ENCODE data around the gene CARD11. TPM values are rescaled to one million over a fixed set of nuclear protein-coding genes. Genes with fewer than 3 reads are reported as not detected.
A peak's percentile ranks its signal among the peaks of the same experiment; 100 is the strongest.

The CARD11 gene
- total and polyA plus RNA-seq, 2 experiments from 2014 or later = 0.15 TPM; not detected in 1

GRCh38 chr7:2873686-2874551, 169.7 kb downstream of the CARD11 start:
- DNase-seq (ENCODE audit: low read depth in 1 of 2, low spot score in 1 of 2) = peak in 1 of 2 donors; percentile 92

GRCh38 chr7:2873146-2873545, 170.5 kb downstream of the CARD11 start:
- H3K9me3 ChIP-seq (ENCODE audit: low read depth) = no peaks in the 10 kb centered on the region
- peak in 1 of 2 donors; percentile 4 for DNase-seq (ENCODE audit: low read depth in 1 of 2, low spot score in 1 of 2)
- TF ChIP-seq CTCF (IDR thresholded peaks at IDR 0.05; ENCODE audit: low read depth, low read length) = no peak
- H3K36me3 ChIP-seq = no peaks in the 10 kb centered on the region
- H3K27ac ChIP-seq = no peak overlapping the region
- no peak overlapping the region for H3K4me3 ChIP-seq
- no peaks in the 10 kb centered on the region for H3K4me1 ChIP-seq (ENCODE audit: low read depth)
- H3K27me3 ChIP-seq = no peaks in the 10 kb centered on the region

More at GRCh38 chr7:2873686-2874551, 169.7 kb downstream of the CARD11 start:
- no peaks in the 10 kb centered on the region for H3K36me3 ChIP-seq
- no peak for TF ChIP-seq CTCF (IDR thresholded peaks at IDR 0.05; ENCODE audit: low read depth, low read length)
- H3K27me3 ChIP-seq = no peaks in the 10 kb centered on the region
- no peaks in the 10 kb centered on the region for H3K4me1 ChIP-seq (ENCODE audit: low read depth)
- H3K27ac ChIP-seq = no peak overlapping the region
- H3K9me3 ChIP-seq (ENCODE audit: low read depth) = no peaks in the 10 kb centered on the region
- no peak overlapping the region for H3K4me3 ChIP-seq

GRCh38 chr7:2872296-2872874, 171.3 kb downstream of the CARD11 start:
- Histone ChIP-seq H3K27ac (no peak overlapping the region), H3K4me1 (ENCODE audit: low read depth) (no peaks in the 10 kb centered on the region), H3K4me3 (no peak overlapping the region), H3K36me3 (no peaks in the 10 kb centered on the region), H3K9me3 (ENCODE audit: low read depth) (no peaks in the 10 kb centered on the region), H3K27me3 (no peaks in the 10 kb centered on the region)
- DNase-seq (ENCODE audit: low read depth in 1 of 2, low spot score in 1 of 2) = no peak
- TF ChIP-seq CTCF (IDR thresholded peaks at IDR 0.05; ENCODE audit: low read depth, low read length) = no peak

GRCh38 chr7:2870471-2870931, 173.2 kb downstream of the CARD11 start:
- H3K4me3 ChIP-seq = no peak overlapping the region
- H3K27me3 ChIP-seq = no peaks in the 10 kb centered on the region
- no peaks in the 10 kb centered on the region for H3K9me3 ChIP-seq (ENCODE audit: low read depth)
- no peak for TF ChIP-seq CTCF (IDR thresholded peaks at IDR 0.05; ENCODE audit: low read depth, low read length)
- DNase-seq (ENCODE audit: low read depth in 1 of 2, low spot score in 1 of 2) = peak in 1 of 2 donors; percentile 84
- no peaks in the 10 kb centered on the region for H3K4me1 ChIP-seq (ENCODE audit: low read depth)
- H3K36me3 ChIP-seq = no peaks in the 10 kb centered on the region
- no peak overlapping the region for H3K27ac ChIP-seq

GRCh38 chr7:2869981-2870380, 173.7 kb downstream of the CARD11 start:
- TF ChIP-seq CTCF (IDR thresholded peaks at IDR 0.05; ENCODE audit: low read depth, low read length) = no peak
- no peaks in the 10 kb centered on the region for H3K36me3 ChIP-seq
- H3K9me3 ChIP-seq (ENCODE audit: low read depth) = no peaks in the 10 kb centered on the region
- H3K27me3 ChIP-seq = no peaks in the 10 kb centered on the region
- no peak overlapping the region for H3K27ac ChIP-seq
- no peak overlapping the region for H3K4me3 ChIP-seq
- DNase-seq (ENCODE audit: low read depth in 1 of 2, low spot score in 1 of 2) = no peak
- H3K4me1 ChIP-seq (ENCODE audit: low read depth) = no peaks in the 10 kb centered on the region

All from cardiac muscle cell (in vitro differentiated cells and primary cell).